Panc1 (cell line): Measurements from ENCODE around the gene PLEKHH2. TPM values are rescaled to one million over a fixed set of nuclear protein-coding genes. Genes with fewer than 3 reads are reported as not detected.
A peak's percentile ranks its signal among the peaks of the same experiment; 100 is the strongest.

Source experiments
- ATAC-seq: fragments of 200-7000 bp; cut with Tn5 transposase; 2 replicates; pipeline ENCODE4 v1.9.1; 2020; ENCODE audit warnings: mild to moderate bottlenecking, moderate library complexity
- BruUV-seq: library from RNA; stranded (reverse); fragments of 400-500 nt; replicated peaks from 2 replicates; lab custom pipeline; 2021; lab: Mats Ljungman, UMichigan
- CTCF ChIA-PET: fragments of 300-600 bp; sonication (Branson Sonifier 250); formaldehyde crosslinking; loops from one replicate; lab custom pipeline; 2022; ENCODE audit warnings: antibody characterized with exemption; lab: Charles Lee
- POLR2A ChIA-PET: fragments of 300-600 bp; sonication (Branson Sonifier 250); formaldehyde crosslinking; loops from one replicate; lab custom pipeline; 2022; ENCODE audit warnings: antibody characterized with exemption; lab: Charles Lee
- DNase-seq: peaks from one replicate; pipeline ENCODE4 v3.0.0-alpha.2; 2010; ENCODE audit warnings: low read depth, low spot score
- H3K27ac ChIP-seq: 2 replicates; pipeline ENCODE4 v1.5.1; 2011; ENCODE audit warnings: mild to moderate bottlenecking, low read length, inconsistent platforms
- H3K27me3 ChIP-seq: fragments of 200-500 bp; sonication (Bioruptor generic); 2 replicates; pipeline ENCODE4 v1.6.0; 2014; ENCODE audit warnings: low read length, inconsistent platforms; ENCODE audit not compliant: control insufficient read depth, insufficient read depth
- H3K36me3 ChIP-seq: fragments of 200-500 bp; sonication (Bioruptor generic); 2 replicates; pipeline ENCODE4 v1.5.1; 2014; ENCODE audit warnings: inconsistent platforms, mild to moderate bottlenecking, low read length, moderate library complexity; ENCODE audit not compliant: control insufficient read depth, insufficient read depth
- H3K4me1 ChIP-seq: 2 replicates; pipeline ENCODE4 v1.5.1; 2011; ENCODE audit warnings: inconsistent platforms, mild to moderate bottlenecking, low read length, moderate library complexity; ENCODE audit not compliant: control insufficient read depth, insufficient read depth
- H3K4me3 ChIP-seq, 2 experiments: 2 replicates each; pipeline ENCODE4 v1.5.1; 2011 to 2012; ENCODE audit warnings: low read depth in 2 of 2, low read length in 2 of 2, mild to moderate bottlenecking in 2 of 2, inconsistent platforms in 1 of 2, moderate library complexity in 1 of 2
- H3K9me3 ChIP-seq: fragments of 200-500 bp; sonication (Bioruptor generic); 2 replicates; pipeline ENCODE4 v1.5.1; 2014; ENCODE audit warnings: low read depth, mild to moderate bottlenecking, inconsistent platforms, low read length, moderate library complexity; ENCODE audit not compliant: control insufficient read depth, insufficient read depth
- CTCF ChIP-seq: fragments of 450-650 bp; IDR thresholded peaks from 2 replicates; pipeline ENCODE4 v1.5.1; 2017; ENCODE audit warnings: mild to moderate bottlenecking
- POLR2AphosphoS5 ChIP-seq: IDR thresholded peaks from 2 replicates; pipeline ENCODE4 v1.6.1; 2012; ENCODE audit warnings: mild to moderate bottlenecking, low read depth, low read length, moderate library complexity
- REST ChIP-seq, 2 experiments: IDR thresholded peaks; 2 replicates each; pipeline ENCODE4 v1.6.1; 2011 to 2012; ENCODE audit warnings: low read depth in 2 of 2, control low read depth in 1 of 2, low read length in 1 of 2, mild to moderate bottlenecking in 1 of 2, moderate library complexity in 1 of 2; ENCODE audit not compliant: insufficient read depth in 1 of 2
- SIN3A ChIP-seq: IDR thresholded peaks from 2 replicates; pipeline ENCODE4 v1.6.1; 2012; ENCODE audit warnings: low read depth, mild to moderate bottlenecking, low read length, moderate library complexity, borderline replicate concordance; ENCODE audit not compliant: insufficient read depth
- TCF7L2 ChIP-seq: IDR thresholded peaks from 2 replicates; pipeline ENCODE4 v1.6.1; 2011; ENCODE audit warnings: mild to moderate bottlenecking, low read depth, low read length, inconsistent platforms
- in situ Hi-C: cut with HindIII; loops from 2 replicates; pipeline ENCODE4 v1.10.0; 2016; ENCODE audit warnings: low sequenced_read_pairs, low pct_unique_long_range_greater_than_20kb
- intact Hi-C: fragments of 100-400 bp; cut with micrococcal nuclease; formaldehyde crosslinking; loops from one replicate; pipeline ENCODE4 v1.10.0; 2022; ENCODE audit not compliant: unreplicated experiment
- total RNA-seq: library from RNA; stranded (reverse); gene quantifications from one replicate; pipeline ENCODE4 v1.2.1, GENCODE V29; 2021; ENCODE audit not compliant: unreplicated experiment

The PLEKHH2 gene
- total RNA-seq, 1 experiment from 2014 or later = 15.0 TPM

- TF ChIP-seq POLR2AphosphoS5 = no peak
- TF ChIP-seq REST (IDR thresholded peaks at IDR 0.05; ENCODE audit: insufficient read depth in 1 of 2, low read depth in 2 of 2, low read length in 1 of 2) = no peak
- TF ChIP-seq TCF7L2 = no peak
- no peak for TF ChIP-seq CTCF
- TF ChIP-seq SIN3A = no peak
- no peak overlapping the region for H3K27ac ChIP-seq
- peaks cover 9% of the 10 kb centered on the region for H3K4me1 ChIP-seq
- CTCF ChIA-PET = no interaction called here
- in situ Hi-C loops = no loop called here
- H3K36me3 ChIP-seq = no peaks in the 10 kb centered on the region
- intact Hi-C loops = no loop called here
- H3K4me3 ChIP-seq = no peak overlapping the region
- no peak for ATAC-seq
- no TSS peak for BruUV-seq
- H3K27me3 ChIP-seq = no peaks in the 10 kb centered on the region
- POLR2A ChIA-PET = interaction anchor here (0.6 to 0.7 kb wide), 2 partner anchors 11 to 17 kb away, joined by 3 to 7 read pairs; no protein-coding TSS in a partner anchor
- DNase-seq = no peak
- no peaks in the 10 kb centered on the region for H3K9me3 ChIP-seq
Observed at GRCh38 chr2:43764086-43764705, 127.1 kb downstream of the PLEKHH2 start.

GRCh38 chr2:43766006-43766405 lies 128.9 kb downstream of the PLEKHH2 start:
- ChIA-PET POLR2A (no interaction called here), CTCF (interaction anchor here (1.0 kb wide), 1 partner anchor 1013 kb away, joined by 3 read pairs; no protein-coding TSS in a partner anchor)
- Histone ChIP-seq H3K27me3 (no peaks in the 10 kb centered on the region), H3K27ac (no peak overlapping the region), H3K36me3 (no peaks in the 10 kb centered on the region), H3K4me3 (no peak overlapping the region), H3K4me1 (peaks cover 2% of the 10 kb centered on the region; the same call in 1 of the 2 replicates), H3K9me3 (no peaks in the 10 kb centered on the region)
- intact Hi-C loops (no loop called here), in situ Hi-C loops (no loop called here)
- ATAC-seq (no peak), DNase-seq (no peak)
- TSS peak; percentile 76 for BruUV-seq
- TF ChIP-seq SIN3A (no peak), CTCF (no peak), TCF7L2 (no peak), REST (IDR thresholded peaks at IDR 0.05; ENCODE audit: insufficient read depth in 1 of 2, low read depth in 2 of 2, low read length in 1 of 2) (no peak), POLR2AphosphoS5 (no peak)
